Measurements from ENCODE around the gene MAP2K1. TPM values are rescaled to one million over a fixed set of nuclear protein-coding genes. Genes with fewer than 3 reads are reported as not detected.

MAP2K1 gene
- total RNA-seq, 4 donors from 2014 or later, result 14.7 to 83.0 (median 40.0) TPM

DNA sequence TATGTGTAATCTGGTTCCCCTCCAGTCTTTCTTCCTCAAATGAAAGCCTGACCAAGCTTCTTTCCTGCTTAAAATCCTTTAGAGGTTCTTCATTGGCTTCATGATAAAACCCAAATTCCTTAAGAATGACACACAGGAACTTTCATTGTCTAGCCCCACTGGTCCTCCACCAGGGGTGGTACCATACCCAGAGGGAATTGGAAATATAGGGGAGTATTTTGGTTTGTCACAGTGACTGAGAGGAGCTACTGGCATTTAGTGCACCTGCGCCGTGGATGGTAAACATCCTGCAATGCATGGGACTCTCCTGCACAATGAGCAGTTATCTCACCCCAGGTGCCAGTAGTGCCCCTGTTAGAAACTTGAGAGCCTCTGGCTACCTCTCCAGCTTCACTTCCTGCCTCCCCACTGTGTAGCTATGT lies 129.2 kb downstream of the MAP2K1 start:
- Histone ChIP-seq H3K9me3 (no peaks in the 10 kb centered on the region), H3K36me3 (peaks cover 0 to 11% (median 4%) of the 10 kb centered on the region in 4 donors), H3K4me1 (no peaks in the 10 kb centered on the region), H3K27me3 (no peaks in the 10 kb centered on the region), H3K27ac (no peak overlapping the region), H3K4me3 (no peak overlapping the region)
- DNase-seq, result no peak
- intact Hi-C loops (cut with DNase I; ENCODE audit: low total_unique reads), result no loop called here
- 100% methylated on average over 2 of the region's 2 CpGs; no CpG with 5 or more reads in 1 of the 2 donors for WGBS, 2 donors (ENCODE audit: low coverage in 1 of 2)
- TF ChIP-seq, protein P1, sequence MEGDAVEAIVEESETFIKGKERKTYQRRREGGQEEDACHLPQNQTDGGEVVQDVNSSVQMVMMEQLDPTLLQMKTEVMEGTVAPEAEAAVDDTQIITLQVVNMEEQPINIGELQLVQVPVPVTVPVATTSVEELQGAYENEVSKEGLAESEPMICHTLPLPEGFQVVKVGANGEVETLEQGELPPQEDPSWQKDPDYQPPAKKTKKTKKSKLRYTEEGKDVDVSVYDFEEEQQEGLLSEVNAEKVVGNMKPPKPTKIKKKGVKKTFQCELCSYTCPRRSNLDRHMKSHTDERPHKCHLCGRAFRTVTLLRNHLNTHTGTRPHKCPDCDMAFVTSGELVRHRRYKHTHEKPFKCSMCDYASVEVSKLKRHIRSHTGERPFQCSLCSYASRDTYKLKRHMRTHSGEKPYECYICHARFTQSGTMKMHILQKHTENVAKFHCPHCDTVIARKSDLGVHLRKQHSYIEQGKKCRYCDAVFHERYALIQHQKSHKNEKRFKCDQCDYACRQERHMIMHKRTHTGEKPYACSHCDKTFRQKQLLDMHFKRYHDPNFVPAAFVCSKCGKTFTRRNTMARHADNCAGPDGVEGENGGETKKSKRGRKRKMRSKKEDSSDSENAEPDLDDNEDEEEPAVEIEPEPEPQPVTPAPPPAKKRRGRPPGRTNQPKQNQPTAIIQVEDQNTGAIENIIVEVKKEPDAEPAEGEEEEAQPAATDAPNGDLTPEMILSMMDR (IDR thresholded peaks at IDR 0.05), result no peak
- no peak for TF ChIP-seq POLR2AphosphoS5 (IDR thresholded peaks at IDR 0.05)
- TF ChIP-seq POLR2A (IDR thresholded peaks at IDR 0.05), result no peak
- no peak for TF ChIP-seq EP300 (IDR thresholded peaks at IDR 0.05; ENCODE audit: low read depth)
- in situ Hi-C loops (cut with MboI; ENCODE audit: low pct_ligation_motif_present in 1 of 4, low pct_unique_long_range_greater_than_20kb in 1 of 4, low sequenced_read_pairs in 3 of 4), result no loop called here

DNA sequence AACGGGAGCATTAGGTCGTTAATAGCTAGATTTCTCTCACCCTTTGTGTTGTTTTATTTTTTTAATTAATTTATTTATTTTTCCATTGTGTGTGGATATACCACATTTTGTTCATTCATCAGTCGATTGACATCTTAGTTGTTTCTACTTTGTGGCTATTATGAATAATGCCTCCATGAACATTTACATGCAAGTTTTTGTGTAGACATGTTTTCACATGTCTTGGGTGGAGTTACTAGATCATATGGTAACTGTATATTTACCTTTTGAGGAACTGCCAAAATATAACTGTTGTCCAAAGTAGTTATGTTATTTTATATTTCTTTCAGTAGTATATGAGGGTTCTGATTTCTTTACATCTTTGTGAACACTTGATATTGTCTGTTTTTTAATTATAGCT lies 137.2 kb downstream of the MAP2K1 start:
- no peak for DNase-seq
- Histone ChIP-seq H3K36me3 (peaks cover 0 to 9% (median 0%) of the 10 kb centered on the region in 4 donors), H3K4me3 (no peak overlapping the region), H3K27ac (no peak overlapping the region), H3K27me3 (no peaks in the 10 kb centered on the region), H3K4me1 (no peaks in the 10 kb centered on the region), H3K9me3 (no peaks in the 10 kb centered on the region)
- TF ChIP-seq POLR2A (IDR thresholded peaks at IDR 0.05) (no peak), EP300 (IDR thresholded peaks at IDR 0.05; ENCODE audit: low read depth) (no peak), POLR2AphosphoS5 (IDR thresholded peaks at IDR 0.05) (no peak)
- TF ChIP-seq, protein P1 (IDR thresholded peaks at IDR 0.05), result no peak
- in situ Hi-C loops (cut with MboI; ENCODE audit: low pct_ligation_motif_present in 1 of 4, low pct_unique_long_range_greater_than_20kb in 1 of 4, low sequenced_read_pairs in 3 of 4) (no loop called here), intact Hi-C loops (cut with DNase I; ENCODE audit: low total_unique reads) (no loop called here)
- 88 to 91% methylated on average over 3 of the region's 3 CpGs for WGBS, 2 donors (ENCODE audit: low coverage in 1 of 2)

DNA sequence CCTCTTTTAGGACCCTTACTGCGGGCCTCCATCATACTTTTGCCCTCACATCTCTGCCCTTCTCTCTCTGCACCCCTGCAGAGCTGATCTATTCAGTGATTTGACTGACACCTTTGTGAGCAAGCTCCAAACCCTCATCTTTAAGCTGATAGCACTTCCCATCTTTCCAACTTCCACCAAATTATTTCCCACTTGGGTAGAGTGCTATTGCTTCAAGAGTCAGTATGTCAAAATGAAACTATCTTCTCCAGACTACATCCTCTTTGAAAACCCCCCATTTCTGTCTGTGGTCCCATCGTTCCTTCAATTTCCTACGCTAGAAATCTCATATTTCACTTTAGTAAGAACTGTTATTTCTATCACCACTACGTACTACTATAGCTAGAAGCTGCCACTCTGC lies 138.1 kb downstream of the MAP2K1 start:
- Histone ChIP-seq H3K27ac (no peak overlapping the region), H3K4me3 (no peak overlapping the region), H3K9me3 (no peaks in the 10 kb centered on the region), H3K36me3 (peaks cover 0 to 9% (median 0%) of the 10 kb centered on the region in 4 donors), H3K4me1 (no peaks in the 10 kb centered on the region), H3K27me3 (no peaks in the 10 kb centered on the region)
- in situ Hi-C loops (cut with MboI; ENCODE audit: low pct_ligation_motif_present in 1 of 4, low pct_unique_long_range_greater_than_20kb in 1 of 4, low sequenced_read_pairs in 3 of 4) (no loop called here), intact Hi-C loops (cut with DNase I; ENCODE audit: low total_unique reads) (loop anchor here (5.0 kb wide), 1 partner anchor 1682 kb away; the partner anchor contains the start of gene CALML4)
- 80 to 93% methylated on average over 4 of the region's 4 CpGs for WGBS, 2 donors (ENCODE audit: low coverage in 1 of 2)
- no peak for DNase-seq
- TF ChIP-seq, protein P1 (IDR thresholded peaks at IDR 0.05), result no peak
- TF ChIP-seq POLR2A (IDR thresholded peaks at IDR 0.05), result no peak
- no peak for TF ChIP-seq POLR2AphosphoS5 (IDR thresholded peaks at IDR 0.05)
- no peak for TF ChIP-seq EP300 (IDR thresholded peaks at IDR 0.05; ENCODE audit: low read depth)

DNA sequence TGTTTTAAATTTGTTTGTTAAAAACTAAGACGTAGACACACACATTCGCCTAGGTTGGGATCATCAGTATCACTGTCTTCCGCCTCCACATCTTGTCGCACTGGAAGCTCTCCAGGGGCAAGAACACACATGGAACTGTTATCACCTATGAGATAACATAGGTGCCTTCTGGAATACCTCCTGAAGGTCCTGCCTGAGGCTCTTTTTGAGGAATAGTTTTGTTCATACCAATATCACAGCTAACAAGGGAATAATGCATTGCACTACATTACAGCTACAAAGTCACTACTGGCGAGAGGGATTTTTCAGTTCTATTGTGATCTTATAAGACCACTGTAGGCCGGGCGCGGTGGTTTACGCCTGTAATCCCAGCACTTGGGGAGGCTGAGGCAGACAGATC lies 148.3 kb downstream of the MAP2K1 start:
- Histone ChIP-seq H3K27me3 (no peaks in the 10 kb centered on the region), H3K27ac (no peak overlapping the region), H3K4me1 (peaks cover 0 to 8% (median 0%) of the 10 kb centered on the region in 4 donors), H3K4me3 (no peak overlapping the region), H3K36me3 (peaks cover 0 to 6% (median 0%) of the 10 kb centered on the region in 4 donors), H3K9me3 (no peaks in the 10 kb centered on the region)
- DNase-seq, result no peak
- intact Hi-C loops (cut with DNase I; ENCODE audit: low total_unique reads) (no loop called here), in situ Hi-C loops (cut with MboI; ENCODE audit: low pct_ligation_motif_present in 1 of 4, low pct_unique_long_range_greater_than_20kb in 1 of 4, low sequenced_read_pairs in 3 of 4) (no loop called here)
- no peak for TF ChIP-seq POLR2AphosphoS5 (IDR thresholded peaks at IDR 0.05)
- TF ChIP-seq EP300 (IDR thresholded peaks at IDR 0.05; ENCODE audit: low read depth), result no peak
- TF ChIP-seq, protein P1 (IDR thresholded peaks at IDR 0.05), result no peak
- WGBS, 2 donors (ENCODE audit: low coverage in 1 of 2), result 96 to 97% methylated on average over 4 to 9 of the region's 9 CpGs

Small RNAs within 50 kb of the gene (small RNA-seq; reads per million reads assigned to genes)
- gene ATP5MFP6 (0 reads per million in 4 donors), gene MIR4512 (0 reads per million in 4 donors), gene RF00019 (0 reads per million in 4 donors), gene RF01159 (0 reads per million in 4 donors), gene SCARNA14 (11.9 to 26.5 (median 12.2) reads per million in 4 donors), gene SNORD16 (0 reads per million in 4 donors), gene SNORD18A (0 reads per million in 4 donors), gene SNORD18B (0 reads per million in 4 donors), gene SNORD18C (0 reads per million in 4 donors)

Other genes with a start within 250 kb of the MAP2K1 start
- under 1 TPM in 1 of 4 donors, not detected in 3; 0.16 TPM for gene MEGF11, start 133.2 kb upstream of the MAP2K1 start, total RNA-seq
- 10 to 100 TPM; 17.6 to 24.8 (median 24.3) TPM for gene DIS3L, start 93.3 kb upstream of the MAP2K1 start, total RNA-seq
- gene TIPIN, start 30.2 kb upstream of the MAP2K1 start, total RNA-seq, result 1 to 10 TPM in 3 of 4 donors, not detected in 1; 2.2 to 4.0 (median 2.5) TPM
- 10 to 100 TPM in 3 of 4 donors, 1 to 10 TPM in 1; 2.6 to 64.0 (median 32.1) TPM for gene SNAPC5, start 110.8 kb downstream of the MAP2K1 start, total RNA-seq
- 1,000 to 10,000 TPM; 1,084 to 1,586 (median 1,392) TPM for gene RPL4, start 117.9 kb downstream of the MAP2K1 start, total RNA-seq
- gene ZWILCH, start 118.4 kb downstream of the MAP2K1 start, total RNA-seq, result 1 to 10 TPM; 1.9 to 6.8 (median 4.4) TPM
- not detected for gene LCTL, start 179.1 kb downstream of the MAP2K1 start, total RNA-seq

All from transverse colon (tissue), 4 donors.